T-helper 1 cell treated with Interleukin-12 subunit alpha and Interleukin-12 subunit beta and Interleukin-4 antibody, amounts not matched to agents 30 ng/mL and 1 ng/mL, for 36 hours (primary cell): ENCODE data around the gene UFSP2. TPM values are rescaled to one million over a fixed set of nuclear protein-coding genes. Genes with fewer than 3 reads are reported as not detected.
"Not testable (repeated sequence)": the region's sequence is repeated elsewhere in the genome, so short reads cannot be mapped to it uniquely, and the experiment has no call there.

Experiments used
- intact Hi-C: fragments of 100-400 bp; cut with micrococcal nuclease; formaldehyde crosslinking; loops from one replicate; pipeline ENCODE4 v1.15.1; 2024
- total RNA-seq: library from RNA; stranded (reverse); gene quantifications from 2 replicates; pipeline ENCODE4 v1.2.3, GENCODE V29; 2022

Gene UFSP2
- total RNA-seq, 1 donor from 2014 or later: 16.8 TPM

GRCh38 chr4:185387957-185388356, 37.8 kb downstream of the UFSP2 start:
- intact Hi-C loops: no loop called here

- intact Hi-C loops: no loop called here
Measured at GRCh38 chr4:185384930-185385331, 40.8 kb downstream of the UFSP2 start.

- intact Hi-C loops: no loop called here
Measured at GRCh38 chr4:185384061-185384460, 41.7 kb downstream of the UFSP2 start.

GRCh38 chr4:185383451-185383850, 42.3 kb downstream of the UFSP2 start:
- intact Hi-C loops: no loop called here

GRCh38 chr4:185382754-185383153, 43.0 kb downstream of the UFSP2 start:
- intact Hi-C loops: no loop called here

- intact Hi-C loops: no loop called here
Measured at GRCh38 chr4:185381288-185382196, 44.2 kb downstream of the UFSP2 start.

- intact Hi-C loops: no loop called here
Measured at GRCh38 chr4:185380320-185380719, 45.4 kb downstream of the UFSP2 start.

- intact Hi-C loops: no loop called here
Measured at GRCh38 chr4:185379326-185380295, 46.2 kb downstream of the UFSP2 start.

- intact Hi-C loops: no loop called here
Measured at GRCh38 chr4:185378264-185378663, 47.5 kb downstream of the UFSP2 start.

- intact Hi-C loops: no loop called here
Measured at GRCh38 chr4:185374573-185374972, 51.2 kb downstream of the UFSP2 start.

GRCh38 chr4:185374027-185374426, 51.7 kb downstream of the UFSP2 start:
- intact Hi-C loops: no loop called here

GRCh38 chr4:185371702-185372101, 54.1 kb downstream of the UFSP2 start:
- intact Hi-C loops: no loop called here

- intact Hi-C loops: no loop called here
Measured at GRCh38 chr4:185370268-185370949, 55.4 kb downstream of the UFSP2 start.

- intact Hi-C loops: no loop called here
Measured at GRCh38 chr4:185369731-185370130, 56.0 kb downstream of the UFSP2 start.

GRCh38 chr4:185364886-185365285, 60.9 kb downstream of the UFSP2 start:
- intact Hi-C loops: no loop called here

- intact Hi-C loops: no loop called here
Measured at GRCh38 chr4:185363251-185363650, 62.5 kb downstream of the UFSP2 start.

GRCh38 chr4:185362570-185362969, 63.2 kb downstream of the UFSP2 start:
- intact Hi-C loops: not testable (repeated sequence)

- intact Hi-C loops: no loop called here
Measured at GRCh38 chr4:185361872-185362271, 63.9 kb downstream of the UFSP2 start.

GRCh38 chr4:185359767-185360446, 65.9 kb downstream of the UFSP2 start:
- intact Hi-C loops: no loop called here

- intact Hi-C loops: no loop called here
Measured at GRCh38 chr4:185358959-185359358, 66.8 kb downstream of the UFSP2 start.

GRCh38 chr4:185358514-185358913, 67.2 kb downstream of the UFSP2 start:
- intact Hi-C loops: no loop called here
